Stimulated activated naive B cell treated with anti-CD40 and anti-IgM and Interleukin-4, amounts not matched to agents 10 μg/mL and 1 μg/mL and 100 μg/mL, for 72 hours (primary cell): ENCODE measurements around the gene GPR68.
A peak's percentile ranks its signal among the peaks of the same experiment; 100 is the strongest.
"Not testable (repeated sequence)": the region's sequence is repeated elsewhere in the genome, so short reads cannot be mapped to it uniquely, and the experiment has no call there.

Experiments
- ATAC-seq, 2 donors: fragments of 150-1000 bp; cut with Tn5 transposase; replicated peaks; 2 replicates each; pipeline ENCODE4 v1.10.0; 2021; ENCODE audit warnings: moderate library complexity in 1 of 2
- DNase-seq: peaks from one replicate; pipeline ENCODE4 v3.0.0; 2021
- H3K27ac Mint-ChIP-seq: one replicate; pipeline ENCODE4 v1.8.0; 2022; ENCODE audit warnings: mild to moderate bottlenecking, mixed read lengths
- H3K27me3 Mint-ChIP-seq, 2 donors: one replicate each; pipeline ENCODE4 v1.8.0; 2022; ENCODE audit warnings: mixed read lengths in 2 of 2
- H3K36me3 Mint-ChIP-seq, 2 donors: one replicate each; pipeline ENCODE4 v1.8.0; 2022; ENCODE audit warnings: mixed read lengths in 2 of 2, mild to moderate bottlenecking in 1 of 2
- H3K4me1 Mint-ChIP-seq, 2 donors: one replicate each; pipeline ENCODE4 v1.8.0; 2022; ENCODE audit warnings: mixed read lengths in 2 of 2, mild to moderate bottlenecking in 1 of 2
- H3K4me3 Mint-ChIP-seq, 2 donors: one replicate each; pipeline ENCODE4 v1.8.0; 2022; ENCODE audit warnings: mild to moderate bottlenecking in 2 of 2, mixed read lengths in 2 of 2, moderate library complexity in 1 of 2
- H3K9me3 Mint-ChIP-seq, 2 donors: one replicate each; pipeline ENCODE4 v1.8.0; 2022; ENCODE audit warnings: mixed read lengths in 2 of 2, mild to moderate bottlenecking in 1 of 2

Gene GPR68

DNA sequence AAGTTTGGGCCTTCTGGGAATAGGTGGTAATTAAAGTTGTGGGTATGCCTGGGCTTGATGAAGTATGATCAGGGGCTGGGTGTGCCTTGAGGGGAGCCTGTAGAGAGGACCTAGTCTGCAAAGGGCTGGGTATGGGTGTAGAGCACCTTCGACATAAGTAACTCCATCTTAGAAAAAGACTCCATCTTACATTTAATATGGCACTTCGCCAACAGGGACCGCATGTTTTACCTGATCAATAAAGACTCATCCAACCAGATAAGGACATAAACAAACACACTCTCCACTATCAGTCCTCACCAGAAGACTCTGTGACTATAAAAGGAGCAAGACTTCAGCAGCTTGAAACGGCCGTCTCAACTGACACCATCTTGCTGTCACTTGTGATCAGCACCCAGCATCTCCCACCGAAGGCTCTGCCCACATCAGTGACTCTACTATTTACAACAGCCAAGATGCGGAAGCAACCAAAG is 23.5 kb upstream of the GPR68 start:
- H3K4me3 Mint-ChIP-seq: no peak overlapping the region
- H3K36me3 Mint-ChIP-seq: peaks cover 35 to 45% of the 10 kb centered on the region in 2 donors
- H3K4me1 Mint-ChIP-seq: peaks cover 20 to 26% of the 10 kb centered on the region in 2 donors
- H3K9me3 Mint-ChIP-seq: no peaks in the 10 kb centered on the region
- H3K27me3 Mint-ChIP-seq: peaks cover 12 to 22% of the 10 kb centered on the region in 2 donors
- DNase-seq (no peak), ATAC-seq (no peak)
- peak overlapping the region; percentile 61 for H3K27ac Mint-ChIP-seq

- Mint-ChIP-seq H3K27me3 (peaks cover 13 to 23% of the 10 kb centered on the region in 2 donors), H3K36me3 (peaks cover 27 to 35% of the 10 kb centered on the region in 2 donors), H3K4me1 (peaks cover 21 to 26% of the 10 kb centered on the region in 2 donors)
- not testable (repeated sequence) for ATAC-seq, H3K9me3 Mint-ChIP-seq, H3K4me3 Mint-ChIP-seq, DNase-seq, H3K27ac Mint-ChIP-seq
Measured at GRCh38 chr14:91266276-91266675, 21.8 kb upstream of the GPR68 start.

DNA sequence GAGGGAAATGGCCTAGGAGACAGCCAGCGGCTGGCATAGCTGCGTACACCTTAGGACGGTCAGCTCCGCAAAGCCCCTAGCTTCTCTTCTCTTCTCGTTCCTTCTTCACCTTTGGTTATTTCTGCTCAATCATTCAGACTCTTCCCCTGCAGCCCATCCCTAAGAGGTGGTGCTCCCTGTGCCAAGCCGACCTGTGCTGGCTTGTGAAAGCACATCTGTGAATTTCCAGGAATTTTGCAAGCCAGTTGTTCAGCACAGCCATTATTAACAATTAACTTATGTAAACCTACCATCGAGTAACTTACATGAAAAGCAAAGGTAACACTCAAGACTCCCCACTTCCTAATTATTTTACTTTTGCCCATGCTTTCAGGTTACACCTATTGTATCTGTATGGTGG is 20.9 kb upstream of the GPR68 start:
- Mint-ChIP-seq H3K27me3 (peaks cover 13 to 23% of the 10 kb centered on the region in 2 donors), H3K4me3 (peak overlapping the region in 1 of 2 donors; percentile 69), H3K27ac (peak overlapping the region; percentile 88), H3K4me1 (peaks cover 22 to 26% of the 10 kb centered on the region in 2 donors), H3K36me3 (peaks cover 24 to 32% of the 10 kb centered on the region in 2 donors), H3K9me3 (no peaks in the 10 kb centered on the region)
- no peak for ATAC-seq
- no peak for DNase-seq

- peaks cover 13 to 23% of the 10 kb centered on the region in 2 donors for H3K27me3 Mint-ChIP-seq
Measured at GRCh38 chr14:91264151-91265150, 19.9 kb upstream of the GPR68 start.

DNA sequence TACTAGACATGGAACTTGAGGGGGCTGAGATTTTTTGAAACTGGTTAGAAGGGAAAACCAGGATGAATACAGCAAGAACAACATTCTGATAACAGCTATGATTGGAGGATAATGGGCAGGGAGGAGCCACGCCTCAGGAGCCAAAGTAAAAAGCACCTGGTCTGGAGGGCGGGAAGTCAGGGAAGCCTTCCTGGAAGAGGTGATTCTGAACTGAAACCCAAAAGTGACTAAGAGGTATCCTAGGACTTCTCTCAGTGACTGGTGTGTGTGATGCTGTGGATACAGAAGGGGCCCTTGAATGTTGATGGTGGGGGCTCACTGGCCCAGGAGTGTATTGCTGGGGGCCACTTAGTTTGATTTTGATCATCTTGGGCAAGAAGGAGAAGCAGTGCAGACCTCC is 18.8 kb upstream of the GPR68 start:
- peaks cover 11 to 14% of the 10 kb centered on the region in 2 donors for H3K36me3 Mint-ChIP-seq
- H3K4me3 Mint-ChIP-seq: peak overlapping the region in 1 of 2 donors; percentile 63
- no peaks in the 10 kb centered on the region for H3K9me3 Mint-ChIP-seq
- H3K4me1 Mint-ChIP-seq: peaks cover 19 to 21% of the 10 kb centered on the region in 2 donors
- no peak for DNase-seq
- peaks cover 13 to 23% of the 10 kb centered on the region in 2 donors for H3K27me3 Mint-ChIP-seq
- ATAC-seq: no peak
- H3K27ac Mint-ChIP-seq: peak overlapping the region; percentile 20

More at GRCh38 chr14:91264151-91265150, 19.9 kb upstream of the GPR68 start:
- H3K9me3 Mint-ChIP-seq: no peaks in the 10 kb centered on the region
- no peak for DNase-seq
- peak; percentile 68 to 69 for ATAC-seq
- peak overlapping the region; percentile 81 for H3K27ac Mint-ChIP-seq
- H3K4me1 Mint-ChIP-seq: peaks cover 22 to 26% of the 10 kb centered on the region in 2 donors
- peak overlapping the region; percentile 70 to 75 for H3K4me3 Mint-ChIP-seq
- peaks cover 19 to 23% of the 10 kb centered on the region in 2 donors for H3K36me3 Mint-ChIP-seq

- DNase-seq (no peak), ATAC-seq (no peak)
- Mint-ChIP-seq H3K27ac (no peak overlapping the region), H3K4me1 (peaks cover 18 to 33% of the 10 kb centered on the region in 2 donors), H3K36me3 (peaks cover 0 to 3% of the 10 kb centered on the region in 2 donors), H3K27me3 (peaks cover 13 to 23% of the 10 kb centered on the region in 2 donors), H3K9me3 (no peaks in the 10 kb centered on the region), H3K4me3 (no peak overlapping the region)
Measured at GRCh38 chr14:91261986-91262549, 17.6 kb upstream of the GPR68 start.

DNA sequence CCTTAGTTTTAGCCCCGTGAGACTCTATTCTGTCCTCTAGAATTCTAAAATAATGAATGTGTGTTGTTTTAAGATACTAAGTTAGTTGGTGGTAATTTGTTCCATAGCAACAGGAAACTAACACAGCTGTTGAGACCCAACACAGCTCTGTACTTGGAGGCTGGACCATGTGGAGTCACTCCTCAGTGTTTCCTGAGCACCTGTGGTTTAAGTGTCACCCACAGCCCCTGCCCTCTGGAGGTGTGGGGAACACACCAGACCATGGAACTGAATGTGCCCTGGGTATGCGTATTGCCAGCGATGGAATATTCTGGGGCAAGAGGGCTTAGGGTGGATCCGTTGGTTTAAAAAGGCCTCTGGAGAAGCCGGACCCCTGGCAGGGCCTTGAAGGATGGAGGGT is 16.6 kb upstream of the GPR68 start:
- no peak overlapping the region for H3K4me3 Mint-ChIP-seq
- no peak overlapping the region for H3K27ac Mint-ChIP-seq
- DNase-seq: no peak

DNA sequence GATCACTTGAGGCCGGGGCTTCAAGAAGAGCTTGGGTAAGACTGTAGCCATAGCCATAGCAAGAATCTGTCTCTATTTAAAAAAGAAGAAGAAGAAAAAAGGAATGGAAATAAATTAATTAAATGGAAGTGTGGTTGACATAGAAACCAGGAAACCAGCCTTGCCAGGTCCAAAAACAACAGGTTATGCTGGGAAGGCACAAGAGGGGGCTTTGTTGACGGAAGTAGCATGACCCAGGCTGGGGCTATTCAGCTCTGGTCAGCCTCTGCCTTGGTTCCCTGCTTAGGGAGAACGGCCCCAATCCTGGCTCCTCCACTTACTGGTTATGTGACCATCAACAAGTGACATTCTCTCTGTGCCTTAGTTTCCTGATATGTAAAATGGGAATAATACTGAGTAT is 14.4 kb upstream of the GPR68 start:
- Mint-ChIP-seq H3K4me3 (no peak overlapping the region), H3K9me3 (no peaks in the 10 kb centered on the region), H3K27ac (no peak overlapping the region), H3K27me3 (peaks cover 10% of the 10 kb centered on the region in 2 donors), H3K36me3 (no peaks in the 10 kb centered on the region), H3K4me1 (peaks cover 15 to 29% of the 10 kb centered on the region in 2 donors)
- DNase-seq (no peak), ATAC-seq (no peak)

More for the DNA sequence above, 16.6 kb upstream of the GPR68 start:
- no peaks in the 10 kb centered on the region for H3K9me3 Mint-ChIP-seq
- H3K4me1 Mint-ChIP-seq: peaks cover 20 to 35% of the 10 kb centered on the region in 2 donors
- peaks cover 13 to 23% of the 10 kb centered on the region in 2 donors for H3K27me3 Mint-ChIP-seq
- peaks cover 0 to 3% of the 10 kb centered on the region in 2 donors for H3K36me3 Mint-ChIP-seq
- peak in 1 of 2 donors; percentile 23 for ATAC-seq

DNA sequence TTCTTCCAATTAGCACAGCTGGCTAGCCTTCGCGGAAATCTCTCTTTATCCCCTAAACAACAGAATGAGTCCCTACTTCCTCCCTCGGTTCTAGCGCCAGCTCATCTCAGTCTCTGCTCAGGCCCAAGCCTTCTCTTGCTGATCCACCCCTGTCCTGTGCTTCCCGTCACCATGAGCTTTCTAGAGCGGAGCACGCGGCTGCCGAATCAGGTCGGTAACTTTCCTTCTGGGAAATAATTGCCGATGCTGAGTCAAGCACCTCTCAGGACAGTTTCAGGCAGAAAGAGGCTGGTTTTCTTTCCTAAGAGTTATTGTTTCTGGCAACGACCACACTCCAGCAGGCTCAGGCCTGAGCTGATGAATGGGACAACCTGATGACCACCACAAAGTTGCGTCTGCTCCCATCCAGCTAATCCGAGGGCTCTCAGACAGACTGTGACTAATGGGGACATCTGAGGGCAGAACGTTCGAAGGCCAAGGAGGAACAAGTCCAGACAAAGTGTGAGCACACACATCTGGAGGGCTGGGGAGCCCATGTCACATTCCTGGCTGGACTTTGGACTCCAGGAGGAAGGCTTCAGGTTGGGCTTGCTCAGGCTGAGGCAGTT is 13.6 kb upstream of the GPR68 start:
- Mint-ChIP-seq H3K27ac (no peak overlapping the region), H3K4me3 (no peak overlapping the region), H3K4me1 (peaks cover 15 to 27% of the 10 kb centered on the region in 2 donors), H3K9me3 (no peaks in the 10 kb centered on the region), H3K36me3 (no peaks in the 10 kb centered on the region), H3K27me3 (peaks cover 2 to 3% of the 10 kb centered on the region in 2 donors)
- ATAC-seq (peak; percentile 24 to 30), DNase-seq (no peak)

DNA sequence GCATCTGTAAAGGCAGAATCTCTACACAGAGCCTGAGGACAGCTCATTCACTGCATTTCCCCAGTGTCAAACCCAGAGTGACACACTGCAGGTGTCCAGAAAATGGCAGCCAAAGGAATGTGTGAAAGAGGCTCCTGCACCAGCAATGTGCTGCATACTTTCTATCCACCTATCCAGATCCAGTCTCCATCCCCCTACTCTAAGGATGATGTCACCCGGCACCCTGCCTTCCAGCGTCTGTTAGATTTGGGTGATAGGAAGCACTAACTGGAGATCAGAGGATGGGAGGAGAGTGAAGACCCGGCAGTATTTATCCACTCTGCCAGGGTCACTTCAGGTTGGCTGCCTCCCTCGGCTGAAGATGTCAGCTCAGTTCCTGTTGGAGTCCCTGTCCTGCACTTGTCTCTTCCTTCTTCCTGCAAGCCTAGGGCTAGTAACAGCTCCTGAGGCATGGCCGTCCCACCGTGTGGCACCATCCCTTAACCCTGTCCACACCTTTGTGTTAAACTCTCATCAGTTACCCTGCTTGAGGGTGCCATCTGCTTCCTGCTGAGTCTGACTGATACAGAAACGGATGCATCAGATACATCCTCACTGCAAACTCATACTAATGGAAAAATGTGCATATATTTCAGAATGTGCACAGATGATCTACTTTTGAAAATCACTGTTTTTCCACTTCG is 13.0 kb upstream of the GPR68 start:
- ATAC-seq (peak; percentile 31 to 42), DNase-seq (no peak)
- no peaks in the 10 kb centered on the region for H3K9me3 Mint-ChIP-seq
- peaks cover 17 to 32% of the 10 kb centered on the region in 2 donors for H3K4me1 Mint-ChIP-seq
- no peak overlapping the region for H3K4me3 Mint-ChIP-seq
- H3K27ac Mint-ChIP-seq: no peak overlapping the region
- no peaks in the 10 kb centered on the region for H3K36me3 Mint-ChIP-seq
- H3K27me3 Mint-ChIP-seq: no peaks in the 10 kb centered on the region

DNA sequence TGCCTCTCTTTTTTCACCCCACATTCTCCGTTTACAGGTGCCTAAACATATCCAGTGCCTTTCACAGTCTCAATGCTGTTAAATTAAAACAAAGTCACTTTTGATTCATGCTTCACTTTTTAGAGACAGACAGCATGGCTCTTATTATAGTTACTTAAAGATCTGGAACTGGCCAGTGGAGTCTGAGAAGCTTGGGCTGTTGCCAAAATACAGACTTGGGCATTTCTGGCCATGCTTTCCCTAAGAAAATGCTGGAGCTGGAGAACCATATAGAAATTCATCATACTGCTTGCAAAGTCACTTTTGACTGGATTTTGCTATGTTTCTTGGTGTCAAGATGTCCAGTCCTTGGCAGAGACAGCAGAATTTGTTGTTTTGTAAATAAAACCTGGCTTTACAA is 12.2 kb upstream of the GPR68 start:
- Mint-ChIP-seq H3K9me3 (no peaks in the 10 kb centered on the region), H3K4me1 (peaks cover 22 to 40% of the 10 kb centered on the region in 2 donors), H3K27me3 (no peaks in the 10 kb centered on the region), H3K36me3 (no peaks in the 10 kb centered on the region), H3K27ac (no peak overlapping the region), H3K4me3 (no peak overlapping the region)
- no peak for DNase-seq
- no peak for ATAC-seq

DNA sequence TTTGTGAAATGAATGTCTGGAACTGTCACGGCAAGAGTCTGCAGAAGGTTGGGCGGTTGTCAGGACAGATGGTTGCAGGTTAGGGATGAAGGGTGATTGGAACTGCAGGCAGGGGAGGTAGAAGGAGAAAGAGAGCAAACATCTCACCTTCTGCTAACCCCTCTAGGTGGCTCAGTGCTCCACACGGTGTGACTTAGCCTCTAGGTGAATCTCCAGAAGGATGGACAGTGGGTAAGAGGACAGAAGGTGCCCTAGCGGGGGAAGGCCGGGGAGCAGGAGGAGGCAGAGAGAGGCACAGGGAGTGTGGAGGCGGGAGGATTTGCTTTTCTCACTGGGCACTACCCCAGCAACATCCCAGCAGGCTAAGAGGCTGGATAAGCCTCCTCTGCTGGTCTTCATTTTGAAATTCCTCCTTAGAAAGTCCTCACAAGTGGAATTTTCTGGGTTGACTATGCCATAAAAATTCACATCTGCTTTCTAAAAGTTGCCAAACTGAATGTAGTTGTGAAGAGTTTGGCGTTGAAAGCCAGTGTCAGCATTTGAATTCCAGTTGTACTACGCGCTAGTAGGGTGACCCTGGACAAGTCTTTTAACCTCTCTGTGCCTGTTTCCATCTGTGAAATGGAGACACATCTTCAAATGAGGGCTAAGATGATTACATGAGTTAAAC is 10.7 kb upstream of the GPR68 start:
- Mint-ChIP-seq H3K36me3 (no peaks in the 10 kb centered on the region), H3K4me1 (peaks cover 29 to 53% of the 10 kb centered on the region in 2 donors), H3K27me3 (no peaks in the 10 kb centered on the region), H3K4me3 (peak overlapping the region in 1 of 2 donors; percentile 6), H3K27ac (no peak overlapping the region), H3K9me3 (no peaks in the 10 kb centered on the region)
- DNase-seq (no peak), ATAC-seq (no peak)

- Mint-ChIP-seq H3K9me3 (no peaks in the 10 kb centered on the region), H3K27ac (peak overlapping the region; percentile 57), H3K4me3 (peak overlapping the region; percentile 76 to 85), H3K27me3 (no peaks in the 10 kb centered on the region), H3K4me1 (peaks cover 36 to 60% of the 10 kb centered on the region in 2 donors), H3K36me3 (no peaks in the 10 kb centered on the region)
- ATAC-seq (no peak), DNase-seq (no peak)
Measured at GRCh38 chr14:91254461-91254860, 10.0 kb upstream of the GPR68 start.
